Measurements from ENCODE around the gene BMERB1. TPM values are rescaled to one million over a fixed set of nuclear protein-coding genes. Genes with fewer than 3 reads are reported as not detected.

Gene BMERB1
- total RNA-seq, 1 experiment from 2014 or later = 13.6 TPM

DNA sequence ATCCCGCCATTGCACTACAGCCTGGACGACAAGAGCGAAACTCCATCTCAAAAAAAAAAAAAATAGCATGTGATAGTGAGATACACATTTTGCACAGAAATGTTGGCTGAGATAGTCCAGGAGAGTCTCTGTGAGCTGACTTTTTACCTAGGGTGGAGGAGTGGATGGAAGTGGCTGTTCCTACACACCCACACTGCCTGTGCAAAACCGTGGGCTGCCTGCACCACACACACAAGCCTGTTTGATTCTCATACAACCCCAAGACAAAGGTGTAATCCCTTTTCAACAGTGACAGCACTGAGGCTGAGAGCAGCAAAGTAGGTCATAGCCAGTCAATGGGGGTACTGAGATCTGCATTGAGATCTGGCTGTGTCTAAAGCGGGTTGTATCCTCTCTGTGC, 121.7 kb downstream of the BMERB1 start:
- Mint-ChIP-seq H3K4me3 (no peak overlapping the region), H3K4me1 (peaks cover 9% of the 10 kb centered on the region), H3K9me3 (no peaks in the 10 kb centered on the region), H3K27me3 (ENCODE audit: low read depth) (no peaks in the 10 kb centered on the region; the same call in 1 of the 2 replicates), H3K27ac (no peak overlapping the region), H3K36me3 (no peaks in the 10 kb centered on the region)
- ATAC-seq (no peak), DNase-seq (ENCODE audit: low spot score) (no peak)
- ChIA-PET POLR2A (no interaction called here), CTCF (no interaction called here)
- no peak for TF ChIP-seq MYBL2 (CRISPR knock-in tag; IDR thresholded peaks at IDR 0.05)

DNA sequence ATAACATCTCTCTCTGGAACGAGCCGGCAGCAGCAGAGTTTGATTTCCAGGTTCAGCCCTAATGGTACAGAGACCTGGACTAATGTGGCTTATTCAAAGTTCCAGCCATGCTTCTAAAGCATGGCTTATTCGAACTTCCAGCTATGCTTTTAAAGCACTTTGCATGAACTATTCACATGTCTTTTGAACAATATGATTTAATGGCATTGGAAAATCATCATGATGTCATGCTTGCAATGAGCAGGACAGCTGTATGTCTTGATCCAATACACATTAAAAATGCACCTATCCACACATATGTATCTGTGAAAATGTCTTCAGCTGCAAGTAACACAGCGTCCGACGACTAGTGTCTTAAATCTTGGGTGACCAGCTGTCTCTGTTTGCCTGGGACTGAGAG, 122.9 kb downstream of the BMERB1 start:
- Mint-ChIP-seq H3K9me3 (no peaks in the 10 kb centered on the region), H3K36me3 (no peaks in the 10 kb centered on the region), H3K4me3 (no peak overlapping the region), H3K4me1 (peaks cover 9% of the 10 kb centered on the region), H3K27me3 (ENCODE audit: low read depth) (no peaks in the 10 kb centered on the region; the same call in 1 of the 2 replicates), H3K27ac (no peak overlapping the region)
- no peak for TF ChIP-seq NR3C1 (CRISPR knock-in tag; conservative IDR thresholded peaks at IDR 0.05; ENCODE audit: low read depth)
- no peak for TF ChIP-seq ZNF317 (CRISPR knock-in tag; IDR thresholded peaks at IDR 0.05; ENCODE audit: borderline replicate concordance, low read depth)
- no peak for TF ChIP-seq KAT7 (CRISPR knock-in tag; IDR thresholded peaks at IDR 0.05; ENCODE audit: borderline replicate concordance)
- TF ChIP-seq, protein P1, sequence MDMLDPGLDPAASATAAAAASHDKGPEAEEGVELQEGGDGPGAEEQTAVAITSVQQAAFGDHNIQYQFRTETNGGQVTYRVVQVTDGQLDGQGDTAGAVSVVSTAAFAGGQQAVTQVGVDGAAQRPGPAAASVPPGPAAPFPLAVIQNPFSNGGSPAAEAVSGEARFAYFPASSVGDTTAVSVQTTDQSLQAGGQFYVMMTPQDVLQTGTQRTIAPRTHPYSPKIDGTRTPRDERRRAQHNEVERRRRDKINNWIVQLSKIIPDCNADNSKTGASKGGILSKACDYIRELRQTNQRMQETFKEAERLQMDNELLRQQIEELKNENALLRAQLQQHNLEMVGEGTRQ (CRISPR knock-in tag; IDR thresholded peaks at IDR 0.05) = no peak
- no peak for TF ChIP-seq CBFB (CRISPR knock-in tag; IDR thresholded peaks at IDR 0.05; ENCODE audit: low read depth)
- TF ChIP-seq JAZF1 (CRISPR knock-in tag; IDR thresholded peaks at IDR 0.05) = no peak
- TF ChIP-seq MXD4 (CRISPR knock-in tag; IDR thresholded peaks at IDR 0.05; ENCODE audit: borderline replicate concordance) = no peak
- TF ChIP-seq, protein P2, sequence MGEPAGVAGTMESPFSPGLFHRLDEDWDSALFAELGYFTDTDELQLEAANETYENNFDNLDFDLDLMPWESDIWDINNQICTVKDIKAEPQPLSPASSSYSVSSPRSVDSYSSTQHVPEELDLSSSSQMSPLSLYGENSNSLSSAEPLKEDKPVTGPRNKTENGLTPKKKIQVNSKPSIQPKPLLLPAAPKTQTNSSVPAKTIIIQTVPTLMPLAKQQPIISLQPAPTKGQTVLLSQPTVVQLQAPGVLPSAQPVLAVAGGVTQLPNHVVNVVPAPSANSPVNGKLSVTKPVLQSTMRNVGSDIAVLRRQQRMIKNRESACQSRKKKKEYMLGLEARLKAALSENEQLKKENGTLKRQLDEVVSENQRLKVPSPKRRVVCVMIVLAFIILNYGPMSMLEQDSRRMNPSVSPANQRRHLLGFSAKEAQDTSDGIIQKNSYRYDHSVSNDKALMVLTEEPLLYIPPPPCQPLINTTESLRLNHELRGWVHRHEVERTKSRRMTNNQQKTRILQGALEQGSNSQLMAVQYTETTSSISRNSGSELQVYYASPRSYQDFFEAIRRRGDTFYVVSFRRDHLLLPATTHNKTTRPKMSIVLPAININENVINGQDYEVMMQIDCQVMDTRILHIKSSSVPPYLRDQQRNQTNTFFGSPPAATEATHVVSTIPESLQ (CRISPR knock-in tag; IDR thresholded peaks at IDR 0.05) = no peak
- no peak for TF ChIP-seq RELA (CRISPR knock-in tag; IDR thresholded peaks at IDR 0.05; ENCODE audit: borderline replicate concordance)
- TF ChIP-seq ZNF532 (CRISPR knock-in tag; IDR thresholded peaks at IDR 0.05; ENCODE audit: borderline replicate concordance) = no peak
- no peak for TF ChIP-seq SMAD4 (CRISPR knock-in tag; IDR thresholded peaks at IDR 0.05)
- TF ChIP-seq ELF4 (CRISPR knock-in tag; IDR thresholded peaks at IDR 0.05; ENCODE audit: low read depth) = no peak
- TF ChIP-seq, protein P3, sequence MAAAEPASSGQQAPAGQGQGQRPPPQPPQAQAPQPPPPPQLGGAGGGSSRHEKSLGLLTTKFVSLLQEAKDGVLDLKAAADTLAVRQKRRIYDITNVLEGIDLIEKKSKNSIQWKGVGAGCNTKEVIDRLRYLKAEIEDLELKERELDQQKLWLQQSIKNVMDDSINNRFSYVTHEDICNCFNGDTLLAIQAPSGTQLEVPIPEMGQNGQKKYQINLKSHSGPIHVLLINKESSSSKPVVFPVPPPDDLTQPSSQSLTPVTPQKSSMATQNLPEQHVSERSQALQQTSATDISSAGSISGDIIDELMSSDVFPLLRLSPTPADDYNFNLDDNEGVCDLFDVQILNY (CRISPR knock-in tag; IDR thresholded peaks at IDR 0.05) = no peak
- TF ChIP-seq, protein P4, sequence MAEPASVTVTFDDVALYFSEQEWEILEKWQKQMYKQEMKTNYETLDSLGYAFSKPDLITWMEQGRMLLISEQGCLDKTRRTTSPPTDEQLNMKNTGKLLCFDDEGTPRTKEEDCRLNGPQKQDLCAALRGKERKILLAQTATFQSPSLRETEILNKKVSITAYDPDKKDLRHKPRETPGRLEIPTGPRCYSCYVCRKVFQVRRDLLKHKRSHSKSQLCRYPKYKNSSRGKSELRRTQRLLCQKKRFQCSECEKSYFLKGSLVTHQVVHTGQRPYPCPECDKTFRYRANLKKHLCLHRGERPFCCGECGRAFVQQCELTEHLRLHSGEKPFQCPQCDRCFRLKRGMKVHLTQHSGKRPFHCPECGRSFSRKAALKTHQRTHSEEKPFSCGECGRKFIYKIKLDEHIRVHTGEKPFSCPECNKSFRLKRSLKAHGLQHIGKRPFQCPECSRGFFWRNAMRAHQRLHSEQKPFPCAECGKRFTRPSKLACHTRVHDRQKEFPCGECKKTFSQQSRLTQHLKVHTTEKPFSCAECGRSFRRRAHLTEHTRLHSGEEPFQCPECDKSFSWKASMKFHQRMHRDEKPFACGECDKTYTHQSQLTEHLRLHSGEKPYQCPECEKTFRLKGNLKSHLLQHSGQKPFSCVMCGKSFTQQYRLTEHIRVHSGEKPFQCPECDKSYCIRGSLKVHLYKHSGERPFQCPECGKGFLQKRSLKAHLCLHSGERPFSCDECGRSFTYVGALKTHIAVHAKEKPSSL (CRISPR knock-in tag; conservative IDR thresholded peaks at IDR 0.05) = no peak
- TF ChIP-seq, protein P5, sequence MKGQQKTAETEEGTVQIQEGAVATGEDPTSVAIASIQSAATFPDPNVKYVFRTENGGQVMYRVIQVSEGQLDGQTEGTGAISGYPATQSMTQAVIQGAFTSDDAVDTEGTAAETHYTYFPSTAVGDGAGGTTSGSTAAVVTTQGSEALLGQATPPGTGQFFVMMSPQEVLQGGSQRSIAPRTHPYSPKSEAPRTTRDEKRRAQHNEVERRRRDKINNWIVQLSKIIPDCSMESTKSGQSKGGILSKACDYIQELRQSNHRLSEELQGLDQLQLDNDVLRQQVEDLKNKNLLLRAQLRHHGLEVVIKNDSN (CRISPR knock-in tag; IDR thresholded peaks at IDR 0.05) = no peak
- no peak for TF ChIP-seq GTF2I (CRISPR knock-in tag; conservative IDR thresholded peaks at IDR 0.05)
- no peak for TF ChIP-seq FOXJ3 (CRISPR knock-in tag; IDR thresholded peaks at IDR 0.05; ENCODE audit: borderline replicate concordance)
- TF ChIP-seq IRF2 (CRISPR knock-in tag; IDR thresholded peaks at IDR 0.05; ENCODE audit: borderline replicate concordance, low read depth) = no peak
- CTCF ChIA-PET = no interaction called here
- ATAC-seq = no peak
- POLR2A ChIA-PET = no interaction called here
- no peak for DNase-seq (ENCODE audit: low spot score)
